Trophoblast cell (in vitro differentiated cells and primary cell): ENCODE data around the gene ENTPD2.

Experiments
- DNase-seq, 2 donors: peaks; one replicate each; pipeline ENCODE4 v3.0.0-alpha.2; 2016
- H2AFZ ChIP-seq: 2 replicates; pipeline ENCODE4 v1.6.1; 2013; ENCODE audit warnings: low read length, moderate library complexity, mild to moderate bottlenecking; ENCODE audit not compliant: insufficient read depth, poor library complexity
- H2AK5ac ChIP-seq: 2 replicates; pipeline ENCODE4 v1.6.1; 2013; ENCODE audit warnings: mild to moderate bottlenecking, low read length
- H2BK120ac ChIP-seq: 2 replicates; pipeline ENCODE4 v1.6.1; 2013; ENCODE audit warnings: low read length, mild to moderate bottlenecking, moderate library complexity; ENCODE audit not compliant: insufficient read depth, poor library complexity
- H2BK12ac ChIP-seq: 2 replicates; pipeline ENCODE4 v1.6.1; 2013; ENCODE audit warnings: mild to moderate bottlenecking, low read length, moderate library complexity
- H2BK5ac ChIP-seq: 2 replicates; pipeline ENCODE4 v1.6.1; 2013; ENCODE audit warnings: low read length, low read depth, moderate library complexity, mild to moderate bottlenecking; ENCODE audit not compliant: poor library complexity
- H3K14ac ChIP-seq: 2 replicates; pipeline ENCODE4 v1.6.1; 2013; ENCODE audit warnings: mild to moderate bottlenecking, low read length
- H3K18ac ChIP-seq: 2 replicates; pipeline ENCODE4 v1.6.1; 2013; ENCODE audit warnings: mild to moderate bottlenecking, low read length
- H3K23ac ChIP-seq: 2 replicates; pipeline ENCODE4 v1.6.1; 2013; ENCODE audit warnings: low read length
- H3K27ac ChIP-seq: 2 replicates; pipeline ENCODE4 v1.5.1; 2013; ENCODE audit warnings: low read depth, mild to moderate bottlenecking, inconsistent platforms, low read length, moderate library complexity
- H3K27me3 ChIP-seq: 2 replicates; pipeline ENCODE4 v1.6.1; 2013; ENCODE audit warnings: inconsistent platforms, mild to moderate bottlenecking, low read length, moderate library complexity; ENCODE audit not compliant: insufficient read depth
- H3K36me3 ChIP-seq, 2 experiments: 1 replicate in 1 of 2; 2 replicates in 1 of 2; pipeline ENCODE4 v1.6.1; 2013; ENCODE audit warnings: low read length in 2 of 2, mild to moderate bottlenecking in 2 of 2, moderate library complexity in 1 of 2; ENCODE audit not compliant: insufficient read depth in 2 of 2, control insufficient read depth in 1 of 2
- H3K4ac ChIP-seq: 2 replicates; pipeline ENCODE4 v1.6.1; 2013; ENCODE audit warnings: low read depth, mild to moderate bottlenecking, low read length, moderate library complexity
- H3K4me1 ChIP-seq, 2 experiments: 1 replicate in 1 of 2; 2 replicates in 1 of 2; pipeline ENCODE4 v1.6.1; 2013; ENCODE audit warnings: low read length in 2 of 2, mild to moderate bottlenecking in 2 of 2, moderate library complexity in 1 of 2; ENCODE audit not compliant: insufficient read depth in 2 of 2, control insufficient read depth in 1 of 2
- H3K4me2 ChIP-seq: 2 replicates; pipeline ENCODE4 v1.6.1; 2013; ENCODE audit warnings: inconsistent platforms, mild to moderate bottlenecking, low read length, moderate library complexity
- H3K4me3 ChIP-seq: 2 replicates; pipeline ENCODE4 v1.5.1; 2013; ENCODE audit warnings: mild to moderate bottlenecking, low read depth, low read length, inconsistent platforms
- H3K79me1 ChIP-seq: one replicate; pipeline ENCODE4 v1.6.1; 2013; ENCODE audit warnings: low read length
- H3K79me2 ChIP-seq: 2 replicates; pipeline ENCODE4 v1.6.1; 2013; ENCODE audit warnings: low read length, mild to moderate bottlenecking; ENCODE audit not compliant: control insufficient read depth, insufficient read depth, poor library complexity
- H3K9ac ChIP-seq: 2 replicates; pipeline ENCODE4 v1.6.1; 2013; ENCODE audit warnings: mild to moderate bottlenecking, low read length
- H3K9me3 ChIP-seq: 2 replicates; pipeline ENCODE4 v1.6.1; 2013; ENCODE audit warnings: low read depth, mild to moderate bottlenecking, control low read depth, inconsistent platforms, low read length; ENCODE audit not compliant: insufficient read depth
- H4K12ac ChIP-seq: 2 replicates; pipeline ENCODE4 v1.6.1; 2013; ENCODE audit warnings: low read depth, mild to moderate bottlenecking, low read length, moderate library complexity
- H4K8ac ChIP-seq: 2 replicates; pipeline ENCODE4 v1.6.1; 2013; ENCODE audit warnings: low read depth, mild to moderate bottlenecking, low read length, moderate library complexity
- H4K91ac ChIP-seq: one replicate; pipeline ENCODE4 v1.6.1; 2013; ENCODE audit warnings: low read depth, mild to moderate bottlenecking, low read length, moderate library complexity
- WGBS: extraction: QIAGEN DNeasy Blood & Tissue Kit; methylation state at CpG from one replicate; pipeline ENCODE4 v1.1.7; 2013; ENCODE audit warnings: missing lambda C conversion rate; ENCODE audit not compliant: insufficient read length, insufficient coverage; ENCODE audit errors: extremely low coverage; 5-methylcytosine and 5-hydroxymethylcytosine counted together

Gene ENTPD2

GRCh38 chr9:137071282-137071681, 17.4 kb upstream of the ENTPD2 start:
- no peak for DNase-seq
- H3K27ac ChIP-seq = no peak overlapping the region
- peaks cover 10 to 18% of the 10 kb centered on the region in 2 experiments for H3K4me1 ChIP-seq
- H3K4me3 ChIP-seq = no peak overlapping the region
- H3K4me2 ChIP-seq = no peak overlapping the region
- H4K8ac ChIP-seq = peak overlapping the region; percentile 57
- no CpG with 5 or more reads among the region's 2 CpGs for WGBS
- no peak overlapping the region for H3K14ac ChIP-seq
- no peak overlapping the region for H3K9ac ChIP-seq
- no peaks in the 10 kb centered on the region for H3K79me2 ChIP-seq
- no peaks in the 10 kb centered on the region for H3K27me3 ChIP-seq
- no peak overlapping the region for H4K12ac ChIP-seq
- peak overlapping the region; percentile 14 for H2BK12ac ChIP-seq
- no peaks in the 10 kb centered on the region for H3K9me3 ChIP-seq
- H3K4ac ChIP-seq = no peak overlapping the region
- no peak overlapping the region for H2BK120ac ChIP-seq
- no peak overlapping the region for H2BK5ac ChIP-seq
- peaks cover 2% of the 10 kb centered on the region for H3K79me1 ChIP-seq
- no peak overlapping the region for H2AFZ ChIP-seq
- no peak overlapping the region for H3K18ac ChIP-seq
- no peak overlapping the region for H2AK5ac ChIP-seq
- no peaks in the 10 kb centered on the region for H3K36me3 ChIP-seq
- H3K23ac ChIP-seq = no peak overlapping the region
- H4K91ac ChIP-seq = peak overlapping the region; percentile 7

DNA sequence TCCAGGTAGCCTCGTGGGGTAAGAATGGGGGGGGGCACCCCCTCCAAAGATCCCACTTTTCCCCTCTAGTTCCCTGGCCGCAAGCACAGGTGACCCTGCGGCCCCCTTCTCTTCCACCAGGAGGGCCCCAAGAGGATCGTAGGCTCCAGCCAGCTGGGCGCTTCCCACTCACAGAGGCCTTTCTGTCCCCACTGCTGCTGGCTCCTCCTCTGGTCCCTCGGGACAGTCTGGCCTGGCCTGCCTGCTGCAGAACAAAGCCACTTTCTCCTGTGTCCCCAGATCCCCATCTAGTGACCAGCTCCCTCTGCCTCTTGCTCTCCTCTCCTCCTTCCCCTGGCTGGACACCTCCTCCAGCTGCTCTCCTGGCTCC, 17.0 kb upstream of the ENTPD2 start:
- H3K9ac ChIP-seq = no peak overlapping the region
- H3K79me2 ChIP-seq = no peaks in the 10 kb centered on the region
- no peak overlapping the region for H2AFZ ChIP-seq
- H3K79me1 ChIP-seq = peaks cover 2% of the 10 kb centered on the region
- H3K4me1 ChIP-seq = peaks cover 10 to 18% of the 10 kb centered on the region in 2 experiments
- H3K9me3 ChIP-seq = no peaks in the 10 kb centered on the region
- H3K4ac ChIP-seq = no peak overlapping the region
- H3K36me3 ChIP-seq = no peaks in the 10 kb centered on the region
- no peak overlapping the region for H3K23ac ChIP-seq
- H3K27ac ChIP-seq = no peak overlapping the region
- WGBS = no CpG with 5 or more reads among the region's 6 CpGs
- H2AK5ac ChIP-seq = no peak overlapping the region
- H3K18ac ChIP-seq = no peak overlapping the region
- H4K12ac ChIP-seq = peak overlapping the region; percentile 0
- no peak for DNase-seq
- no peaks in the 10 kb centered on the region for H3K27me3 ChIP-seq
- H2BK120ac ChIP-seq = no peak overlapping the region
- H2BK12ac ChIP-seq = peak overlapping the region; percentile 14
- no peak overlapping the region for H3K4me3 ChIP-seq
- H2BK5ac ChIP-seq = no peak overlapping the region
- H4K91ac ChIP-seq = peak overlapping the region; percentile 7
- H3K14ac ChIP-seq = peak overlapping the region; percentile 12
- H3K4me2 ChIP-seq = peak overlapping the region; percentile 82
- H4K8ac ChIP-seq = peak overlapping the region; percentile 57

GRCh38 chr9:137070201-137070905, 16.5 kb upstream of the ENTPD2 start, which contains the start of gene SAPCD2:
SAPCD2 (minus strand) TSS chr9:137070557; CDS start chr9:137070460, 97 bp downstream.
- Histone ChIP-seq H3K9ac (no peak within 1 kb of the TSS), H3K79me2 (no peaks in the 10 kb centered on the region), H3K4me3 (peak within 1 kb of the TSS; percentile 74), H3K79me1 (peaks cover 2% of the 10 kb centered on the region), H4K12ac (peak within 1 kb of the TSS; percentile 56), H3K18ac (peak within 1 kb of the TSS; percentile 32), H2BK5ac (no peak within 1 kb of the TSS), H3K27me3 (no peaks in the 10 kb centered on the region), H3K9me3 (no peaks in the 10 kb centered on the region), H4K8ac (peak within 1 kb of the TSS; percentile 64), H3K23ac (no peak within 1 kb of the TSS), H3K4ac (no peak within 1 kb of the TSS), H3K4me2 (peak within 1 kb of the TSS; percentile 82), H4K91ac (peak within 1 kb of the TSS; percentile 58), H2BK12ac (peak within 1 kb of the TSS; percentile 14), H3K27ac (no peak within 1 kb of the TSS), H3K14ac (peak within 1 kb of the TSS; percentile 16), H3K4me1 (peaks cover 10 to 18% of the 10 kb centered on the region in 2 experiments), H2AK5ac (no peak within 1 kb of the TSS), H3K36me3 (peaks cover 0 to 2% of the 10 kb centered on the region in 2 experiments), H2BK120ac (no peak within 1 kb of the TSS), H2AFZ (peak within 1 kb of the TSS; percentile 74)
- WGBS = no CpG with 5 or more reads among the region's 74 CpGs
- peak; percentile 89 to 92 for DNase-seq

DNA sequence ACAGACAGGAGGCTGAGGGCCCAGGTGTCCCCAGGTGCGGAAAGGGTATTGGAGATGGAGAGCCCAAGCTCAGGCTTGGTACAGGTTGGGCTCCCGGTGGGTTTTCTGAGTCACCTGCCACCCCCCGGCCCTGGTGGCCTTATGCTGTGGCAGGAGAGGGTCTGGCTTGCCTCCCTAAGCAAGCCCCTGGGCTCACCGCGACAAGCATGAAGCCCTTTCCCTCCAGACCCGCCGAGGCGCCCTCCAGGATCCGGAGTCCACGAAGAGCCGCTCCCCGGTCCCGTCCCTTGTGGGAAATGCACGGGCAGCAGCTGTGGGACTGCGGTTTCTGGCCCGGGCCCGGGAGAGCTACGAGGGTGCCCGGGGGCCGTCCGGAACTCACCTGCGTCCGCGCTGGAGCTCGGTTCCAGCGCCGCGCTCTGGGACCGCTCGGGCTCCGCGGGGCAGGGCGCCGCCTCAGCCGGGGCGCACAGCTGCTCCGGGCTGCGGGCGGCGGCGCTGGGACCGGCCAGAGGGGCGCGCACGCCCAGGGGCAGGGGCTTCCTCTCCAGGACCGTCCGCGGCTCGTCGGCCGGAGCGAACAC, 15.7 kb upstream of the ENTPD2 start:
- H2BK5ac ChIP-seq = no peak overlapping the region
- H4K8ac ChIP-seq = no peak overlapping the region
- peaks cover 2% of the 10 kb centered on the region for H3K9me3 ChIP-seq
- no peak overlapping the region for H2AFZ ChIP-seq
- no peak overlapping the region for H3K27ac ChIP-seq
- H3K4ac ChIP-seq = no peak overlapping the region
- H4K91ac ChIP-seq = no peak overlapping the region
- H3K18ac ChIP-seq = no peak overlapping the region
- H2BK120ac ChIP-seq = no peak overlapping the region
- peak overlapping the region; percentile 74 for H3K4me3 ChIP-seq
- H3K36me3 ChIP-seq = peaks cover 0 to 3% of the 10 kb centered on the region in 2 experiments
- DNase-seq = no peak
- H3K79me2 ChIP-seq = no peaks in the 10 kb centered on the region
- H3K79me1 ChIP-seq = peaks cover 2% of the 10 kb centered on the region
- no peaks in the 10 kb centered on the region for H3K27me3 ChIP-seq
- no peak overlapping the region for H4K12ac ChIP-seq
- no CpG with 5 or more reads among the region's 52 CpGs for WGBS
- no peak overlapping the region for H3K14ac ChIP-seq
- peaks cover 10 to 18% of the 10 kb centered on the region in 2 experiments for H3K4me1 ChIP-seq
- H3K4me2 ChIP-seq = peak overlapping the region; percentile 82
- H3K9ac ChIP-seq = no peak overlapping the region
- no peak overlapping the region for H2AK5ac ChIP-seq
- no peak overlapping the region for H3K23ac ChIP-seq
- H2BK12ac ChIP-seq = no peak overlapping the region
